Loucy (cell line): ENCODE results near the gene TMPRSS2.

Source experiments
- EZH2phosphoT487 ChIP-seq: fragments of 200-600 bp; IDR thresholded peaks from 2 replicates; pipeline ENCODE4 v1.6.1; 2018; ENCODE audit warnings: antibody characterized with exemption, mild to moderate bottlenecking, moderate library complexity, borderline replicate concordance
- TF ChIP-seq, protein P1 (sequence below): fragments of 200-600 bp; sonication (generic); conservative IDR thresholded peaks from 2 replicates; pipeline ENCODE4 v1.5.1; 2014; ENCODE audit warnings: mild to moderate bottlenecking, antibody characterized with exemption, low read length

DNA sequence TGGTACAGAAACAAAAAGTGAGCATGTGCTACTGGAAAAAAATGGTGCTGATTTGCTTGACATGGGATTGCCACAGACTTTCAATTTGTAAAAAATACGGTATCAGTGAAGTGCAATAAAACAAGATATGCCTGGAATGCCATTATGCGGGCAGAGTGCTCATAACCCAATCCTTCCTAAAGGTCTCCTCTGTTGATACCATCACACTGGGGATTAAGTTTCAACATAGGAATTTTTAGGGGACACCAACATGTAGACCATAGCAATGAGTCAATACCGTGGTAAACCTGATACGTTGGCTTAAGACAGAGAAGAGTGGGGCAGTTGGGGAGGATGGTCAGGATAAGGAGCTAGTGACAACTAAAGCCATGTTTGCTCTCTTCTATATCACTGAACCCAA, 61.4 kb downstream of the TMPRSS2 start:
- TF ChIP-seq, protein P1, sequence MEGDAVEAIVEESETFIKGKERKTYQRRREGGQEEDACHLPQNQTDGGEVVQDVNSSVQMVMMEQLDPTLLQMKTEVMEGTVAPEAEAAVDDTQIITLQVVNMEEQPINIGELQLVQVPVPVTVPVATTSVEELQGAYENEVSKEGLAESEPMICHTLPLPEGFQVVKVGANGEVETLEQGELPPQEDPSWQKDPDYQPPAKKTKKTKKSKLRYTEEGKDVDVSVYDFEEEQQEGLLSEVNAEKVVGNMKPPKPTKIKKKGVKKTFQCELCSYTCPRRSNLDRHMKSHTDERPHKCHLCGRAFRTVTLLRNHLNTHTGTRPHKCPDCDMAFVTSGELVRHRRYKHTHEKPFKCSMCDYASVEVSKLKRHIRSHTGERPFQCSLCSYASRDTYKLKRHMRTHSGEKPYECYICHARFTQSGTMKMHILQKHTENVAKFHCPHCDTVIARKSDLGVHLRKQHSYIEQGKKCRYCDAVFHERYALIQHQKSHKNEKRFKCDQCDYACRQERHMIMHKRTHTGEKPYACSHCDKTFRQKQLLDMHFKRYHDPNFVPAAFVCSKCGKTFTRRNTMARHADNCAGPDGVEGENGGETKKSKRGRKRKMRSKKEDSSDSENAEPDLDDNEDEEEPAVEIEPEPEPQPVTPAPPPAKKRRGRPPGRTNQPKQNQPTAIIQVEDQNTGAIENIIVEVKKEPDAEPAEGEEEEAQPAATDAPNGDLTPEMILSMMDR: no peak
- TF ChIP-seq EZH2phosphoT487: no peak
